GM23248 (cell line): ENCODE results near the gene TLE5. TPM values are rescaled to one million over a fixed set of nuclear protein-coding genes. Genes with fewer than 3 reads are reported as not detected.

Source experiments
- DNase-seq: peaks from one replicate; pipeline ENCODE4 v3.0.0-alpha.2; 2015
- H2AFZ ChIP-seq: fragments of 200-600 bp; sonication (generic); 2 replicates; pipeline ENCODE4 v1.6.1; 2016; ENCODE audit warnings: antibody characterized with exemption
- H3F3A ChIP-seq: fragments of 200-600 bp; sonication (generic); 2 replicates; pipeline ENCODE4 v1.6.1; 2016; ENCODE audit warnings: mild to moderate bottlenecking, antibody characterized with exemption, mixed run types; ENCODE audit not compliant: insufficient read depth
- H3K27ac ChIP-seq: fragments of 200-600 bp; sonication (generic); 2 replicates; pipeline ENCODE4 v1.5.1; 2016; ENCODE audit warnings: mild to moderate bottlenecking
- H3K27me3 ChIP-seq: fragments of 200-600 bp; sonication (generic); replicated peaks from 2 replicates; pipeline ENCODE4 v1.6.1; 2016; ENCODE audit warnings: mild to moderate bottlenecking; ENCODE audit not compliant: insufficient read depth
- H3K36me3 ChIP-seq: fragments of 200-600 bp; sonication (generic); 2 replicates; pipeline ENCODE4 v1.6.1; 2016; ENCODE audit warnings: low read depth, mild to moderate bottlenecking
- H3K4me1 ChIP-seq: fragments of 200-600 bp; sonication (generic); 2 replicates; pipeline ENCODE4 v1.6.1; 2016; ENCODE audit warnings: mild to moderate bottlenecking; ENCODE audit not compliant: insufficient read depth
- H3K4me2 ChIP-seq: fragments of 200-600 bp; sonication (generic); one replicate; pipeline ENCODE4 v1.6.1; 2016; ENCODE audit warnings: mild to moderate bottlenecking; ENCODE audit not compliant: unreplicated experiment
- H3K4me3 ChIP-seq: fragments of 200-600 bp; sonication (generic); 2 replicates; pipeline ENCODE4 v1.5.1; 2016; ENCODE audit warnings: mild to moderate bottlenecking
- H3K79me2 ChIP-seq: fragments of 200-600 bp; sonication (generic); 2 replicates; pipeline ENCODE4 v1.6.1; 2016; ENCODE audit warnings: mild to moderate bottlenecking; ENCODE audit not compliant: insufficient read depth
- H3K9ac ChIP-seq: fragments of 200-600 bp; sonication (generic); 2 replicates; pipeline ENCODE4 v1.6.1; 2016; ENCODE audit warnings: mild to moderate bottlenecking
- H3K9me2 ChIP-seq: fragments of 200-600 bp; sonication (generic); 2 replicates; pipeline ENCODE4 v1.6.1; 2016; ENCODE audit warnings: mixed run types, mild to moderate bottlenecking, moderate library complexity; ENCODE audit not compliant: insufficient read depth
- H3K9me3 ChIP-seq: fragments of 200-600 bp; sonication (generic); one replicate; pipeline ENCODE4 v1.6.1; 2017; ENCODE audit warnings: low read depth
- H4K20me1 ChIP-seq: fragments of 200-600 bp; sonication (generic); 2 replicates; pipeline ENCODE4 v1.6.0; 2016; ENCODE audit not compliant: insufficient read depth
- EZH2 ChIP-seq: fragments of 200-600 bp; sonication (generic); IDR thresholded peaks from 2 replicates; pipeline ENCODE4 v1.6.1; 2018; ENCODE audit warnings: antibody characterized with exemption, mild to moderate bottlenecking; ENCODE audit not compliant: insufficient read depth, poor library complexity, severe bottlenecking
- EZH2phosphoT487 ChIP-seq: fragments of 200-600 bp; sonication (generic); IDR thresholded peaks from 2 replicates; pipeline ENCODE4 v1.6.1; 2018; ENCODE audit warnings: antibody characterized with exemption, moderate library complexity, mild to moderate bottlenecking, low read depth; ENCODE audit not compliant: insufficient read depth
- WGBS, 2 experiments: methylation state at CpG; one replicate each; pipeline ENCODE4 v1.1.6; 2015 to 2017; ENCODE audit warnings: low lambda C conversion rate in 2 of 2, low coverage in 1 of 2; ENCODE audit errors: missing lambda C conversion rate in 2 of 2; 5-methylcytosine and 5-hydroxymethylcytosine counted together
- in situ Hi-C: fragments of 300-500 bp; cut with MboI; formaldehyde crosslinking; loops from 2 replicates; pipeline ENCODE4 v1.15.0; 2020
- polyA plus RNA-seq: library from polyadenylated mRNA; unstranded; fragments of >200 nt; fragmentation: Nextera tagmentation; extraction: Ambion mirVana; gene quantifications from 2 replicates; pipeline ENCODE4 v1.2.1, GENCODE V29; 2016
- total RNA-seq: library from RNA; depleted of rRNA; stranded (reverse); fragments of >200 nt; shearing (Covaris generic); gene quantifications from 2 replicates; pipeline ENCODE4 v1.2.3, GENCODE V29; 2014; rRNA removed

Gene TLE5
- total and polyA plus RNA-seq, 2 experiments from 2014 or later = 133 to 337 TPM

DNA sequence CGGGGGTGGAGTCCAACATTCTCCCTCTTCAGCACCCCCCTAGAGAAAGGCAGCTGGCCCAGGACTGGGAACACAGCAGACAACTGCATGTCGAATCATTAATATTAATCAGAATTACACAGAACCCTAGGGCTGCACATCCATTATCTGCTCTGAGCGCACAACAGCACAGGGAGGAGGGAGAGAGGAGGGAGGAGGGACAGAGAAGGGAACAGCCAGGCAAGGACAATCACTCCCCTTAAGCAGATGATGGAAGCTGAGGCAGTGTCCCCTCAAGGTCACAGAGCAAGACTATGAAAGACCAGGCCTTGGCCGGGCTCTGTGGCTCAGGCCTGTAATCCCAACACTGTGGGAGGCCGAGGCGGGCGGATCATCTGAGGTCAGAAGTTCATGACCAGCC lies 59.2 kb downstream of the TLE5 start:
- H3K9ac ChIP-seq = no peak overlapping the region
- in situ Hi-C loops = no loop called here
- no peaks in the 10 kb centered on the region for H3F3A ChIP-seq
- no peaks in the 10 kb centered on the region for H3K27me3 ChIP-seq
- no peaks in the 10 kb centered on the region for H3K9me3 ChIP-seq
- no peak overlapping the region for H2AFZ ChIP-seq
- no peaks in the 10 kb centered on the region for H3K4me1 ChIP-seq
- DNase-seq = no peak
- no peak for TF ChIP-seq EZH2phosphoT487
- no peak for TF ChIP-seq EZH2
- no peaks in the 10 kb centered on the region for H3K79me2 ChIP-seq
- H4K20me1 ChIP-seq = no peaks in the 10 kb centered on the region
- H3K36me3 ChIP-seq = no peaks in the 10 kb centered on the region
- 91 to 94% methylated on average over 7 of the region's 7 CpGs for WGBS, 2 experiments
- no peak overlapping the region for H3K4me3 ChIP-seq
- H3K27ac ChIP-seq = no peak overlapping the region
- no peaks in the 10 kb centered on the region for H3K9me2 ChIP-seq
- no peak overlapping the region for H3K4me2 ChIP-seq

Other genes starting within 250 kb of the TLE5 start
- 2.9 and 3.0 TPM in 2 replicates for gene ZNF554, start 242.6 kb downstream of the TLE5 start, total RNA-seq
- 1.4 and 2.2 TPM in 2 replicates for gene ZNF554, start 242.6 kb downstream of the TLE5 start, polyA plus RNA-seq
- 4.3 and 7.3 TPM in 2 replicates for gene ZNF555, start 221.0 kb downstream of the TLE5 start, total RNA-seq
- gene ZNF555, start 221.0 kb downstream of the TLE5 start, polyA plus RNA-seq = 5.8 and 6.2 TPM in 2 replicates
- gene ZNF556, start 195.2 kb downstream of the TLE5 start, total RNA-seq = not detected in 2 replicates
- not detected in 2 replicates for gene ZNF556, start 195.2 kb downstream of the TLE5 start, polyA plus RNA-seq
- 1.7 and 4.6 TPM in 2 replicates for gene ZNF57, start 161.6 kb downstream of the TLE5 start, total RNA-seq
- 1.9 and 2.3 TPM in 2 replicates for gene ZNF57, start 161.6 kb downstream of the TLE5 start, polyA plus RNA-seq
- 0.76 and 1.1 TPM in 2 replicates for gene ZNF77, start 117.5 kb downstream of the TLE5 start, total RNA-seq
- gene ZNF77, start 117.5 kb downstream of the TLE5 start, polyA plus RNA-seq = 1.2 TPM in 2 replicates
- 0.13 and 0.65 TPM in 2 replicates for gene TLE6, start 84.9 kb downstream of the TLE5 start, total RNA-seq
- gene TLE6, start 84.9 kb downstream of the TLE5 start, polyA plus RNA-seq = 0.21 and 0.68 TPM in 2 replicates
- 4.3 and 10.1 TPM in 2 replicates for gene TLE2, start 33.2 kb downstream of the TLE5 start, total RNA-seq
- gene TLE2, start 33.2 kb downstream of the TLE5 start, polyA plus RNA-seq = 2.9 and 3.6 TPM in 2 replicates
- 69.9 and 99.3 TPM in 2 replicates for gene GNA11, start 31.9 kb upstream of the TLE5 start, total RNA-seq
- 14.2 and 15.0 TPM in 2 replicates for gene GNA11, start 31.9 kb upstream of the TLE5 start, polyA plus RNA-seq
- gene GNA15, start 73.5 kb upstream of the TLE5 start, total RNA-seq = not detected in 2 replicates
- gene GNA15, start 73.5 kb upstream of the TLE5 start, polyA plus RNA-seq = not detected in 2 replicates
- not detected in 2 replicates for gene S1PR4, start 116.3 kb upstream of the TLE5 start, total RNA-seq
- not detected in 2 replicates for gene S1PR4, start 116.3 kb upstream of the TLE5 start, polyA plus RNA-seq
- gene NCLN, start 123.4 kb upstream of the TLE5 start, total RNA-seq = 73.0 and 76.5 TPM in 2 replicates
- gene NCLN, start 123.4 kb upstream of the TLE5 start, polyA plus RNA-seq = 84.8 and 91.3 TPM in 2 replicates
- gene CELF5, start 162.2 kb upstream of the TLE5 start, total RNA-seq = 1.1 TPM in 1 of 2 replicates, not detected in the other
- 0.24 TPM in 1 of 2 replicates, not detected in the other for gene CELF5, start 162.2 kb upstream of the TLE5 start, polyA plus RNA-seq